ENCODE results near the gene AATK.

Gene AATK

GRCh38 chr17:81067391-81067811 is 98.6 kb downstream of the AATK start:
- H3K4me3 ChIP-seq (ENCODE audit: low read length) = no peak overlapping the region
- no peak for DNase-seq (ENCODE audit: low read depth)
- TF ChIP-seq, protein P1, sequence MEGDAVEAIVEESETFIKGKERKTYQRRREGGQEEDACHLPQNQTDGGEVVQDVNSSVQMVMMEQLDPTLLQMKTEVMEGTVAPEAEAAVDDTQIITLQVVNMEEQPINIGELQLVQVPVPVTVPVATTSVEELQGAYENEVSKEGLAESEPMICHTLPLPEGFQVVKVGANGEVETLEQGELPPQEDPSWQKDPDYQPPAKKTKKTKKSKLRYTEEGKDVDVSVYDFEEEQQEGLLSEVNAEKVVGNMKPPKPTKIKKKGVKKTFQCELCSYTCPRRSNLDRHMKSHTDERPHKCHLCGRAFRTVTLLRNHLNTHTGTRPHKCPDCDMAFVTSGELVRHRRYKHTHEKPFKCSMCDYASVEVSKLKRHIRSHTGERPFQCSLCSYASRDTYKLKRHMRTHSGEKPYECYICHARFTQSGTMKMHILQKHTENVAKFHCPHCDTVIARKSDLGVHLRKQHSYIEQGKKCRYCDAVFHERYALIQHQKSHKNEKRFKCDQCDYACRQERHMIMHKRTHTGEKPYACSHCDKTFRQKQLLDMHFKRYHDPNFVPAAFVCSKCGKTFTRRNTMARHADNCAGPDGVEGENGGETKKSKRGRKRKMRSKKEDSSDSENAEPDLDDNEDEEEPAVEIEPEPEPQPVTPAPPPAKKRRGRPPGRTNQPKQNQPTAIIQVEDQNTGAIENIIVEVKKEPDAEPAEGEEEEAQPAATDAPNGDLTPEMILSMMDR (conservative IDR thresholded peaks at IDR 0.05; ENCODE audit: low read length) = no peak
